ENCODE measurements around the gene NACA.

GRCh38 chr12:56749359-56749758, 24.3 kb upstream of the NACA start:
- TF ChIP-seq, protein P1, sequence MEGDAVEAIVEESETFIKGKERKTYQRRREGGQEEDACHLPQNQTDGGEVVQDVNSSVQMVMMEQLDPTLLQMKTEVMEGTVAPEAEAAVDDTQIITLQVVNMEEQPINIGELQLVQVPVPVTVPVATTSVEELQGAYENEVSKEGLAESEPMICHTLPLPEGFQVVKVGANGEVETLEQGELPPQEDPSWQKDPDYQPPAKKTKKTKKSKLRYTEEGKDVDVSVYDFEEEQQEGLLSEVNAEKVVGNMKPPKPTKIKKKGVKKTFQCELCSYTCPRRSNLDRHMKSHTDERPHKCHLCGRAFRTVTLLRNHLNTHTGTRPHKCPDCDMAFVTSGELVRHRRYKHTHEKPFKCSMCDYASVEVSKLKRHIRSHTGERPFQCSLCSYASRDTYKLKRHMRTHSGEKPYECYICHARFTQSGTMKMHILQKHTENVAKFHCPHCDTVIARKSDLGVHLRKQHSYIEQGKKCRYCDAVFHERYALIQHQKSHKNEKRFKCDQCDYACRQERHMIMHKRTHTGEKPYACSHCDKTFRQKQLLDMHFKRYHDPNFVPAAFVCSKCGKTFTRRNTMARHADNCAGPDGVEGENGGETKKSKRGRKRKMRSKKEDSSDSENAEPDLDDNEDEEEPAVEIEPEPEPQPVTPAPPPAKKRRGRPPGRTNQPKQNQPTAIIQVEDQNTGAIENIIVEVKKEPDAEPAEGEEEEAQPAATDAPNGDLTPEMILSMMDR (IDR thresholded peaks at IDR 0.05; ENCODE audit: low read depth, low read length), result no peak
- TF ChIP-seq EZH2phosphoT487 (IDR thresholded peaks at IDR 0.05; ENCODE audit: low read depth), result no peak

Data from OCI-LY3 (cell line).